Measurements from ENCODE around the gene NEURL1B.

Gene NEURL1B

GRCh38 chr5:172718527-172719114 lies 77.6 kb downstream of the NEURL1B start:
- no peak for DNase-seq

- DNase-seq, result no peak
Measured at GRCh38 chr5:172719211-172719610, 78.1 kb downstream of the NEURL1B start.

- no peak for DNase-seq
Measured at GRCh38 chr5:172720655-172721054, 79.6 kb downstream of the NEURL1B start.

GRCh38 chr5:172721455-172722326 lies 80.6 kb downstream of the NEURL1B start:
- no peak for DNase-seq

GRCh38 chr5:172722327-172722815 lies 81.3 kb downstream of the NEURL1B start:
- DNase-seq, result no peak

GRCh38 chr5:172723508-172723907 lies 82.4 kb downstream of the NEURL1B start:
- no peak for DNase-seq

- DNase-seq, result no peak
Measured at GRCh38 chr5:172724242-172725183, 83.5 kb downstream of the NEURL1B start.

- DNase-seq, result no peak
Measured at GRCh38 chr5:172725273-172725672, 84.2 kb downstream of the NEURL1B start.

GRCh38 chr5:172725785-172726184 lies 84.7 kb downstream of the NEURL1B start:
- DNase-seq, result no peak

- DNase-seq, result no peak
Measured at GRCh38 chr5:172726966-172727365, 85.9 kb downstream of the NEURL1B start.

GRCh38 chr5:172727551-172727950 lies 86.5 kb downstream of the NEURL1B start:
- DNase-seq, result no peak

GRCh38 chr5:172728481-172729241 lies 87.6 kb downstream of the NEURL1B start:
- no peak for DNase-seq

- DNase-seq, result no peak
Measured at GRCh38 chr5:172729588-172729987, 88.5 kb downstream of the NEURL1B start.

- no peak for DNase-seq
Measured at GRCh38 chr5:172730222-172730621, 89.2 kb downstream of the NEURL1B start.

GRCh38 chr5:172730981-172731679 lies 90.1 kb downstream of the NEURL1B start:
- DNase-seq, result no peak

- DNase-seq, result no peak
Measured at GRCh38 chr5:172731680-172732074, 90.6 kb downstream of the NEURL1B start.

GRCh38 chr5:172732201-172732865 lies 91.3 kb downstream of the NEURL1B start:
- DNase-seq, result no peak

GRCh38 chr5:172733131-172733973 lies 92.3 kb downstream of the NEURL1B start:
- DNase-seq, result peak in 1 of 2 experiments; percentile 27

GRCh38 chr5:172733974-172734346 lies 92.9 kb downstream of the NEURL1B start:
- DNase-seq, result no peak
